ENCODE data around the gene KRTAP1-5.
"Not testable (repeated sequence)": the region's sequence is repeated elsewhere in the genome, so short reads cannot be mapped to it uniquely, and the experiment has no call there.

The KRTAP1-5 gene

GRCh38 chr17:41049110-41049509 lies 22.1 kb upstream of the KRTAP1-5 start:
- DNase-seq (ENCODE audit: low read depth in 2 of 2, low spot score in 1 of 2) = no peak

GRCh38 chr17:41048441-41048840 lies 21.4 kb upstream of the KRTAP1-5 start:
- no peak for DNase-seq (ENCODE audit: low read depth in 2 of 2, low spot score in 1 of 2)

GRCh38 chr17:41046735-41047465 lies 19.9 kb upstream of the KRTAP1-5 start, which contains the start of gene KRTAP2-1:
Gene KRTAP2-1, minus strand, starts transcription at chr17:41047316. Its CDS starts 49 bp downstream, at chr17:41047267.
- DNase-seq (ENCODE audit: low read depth in 2 of 2, low spot score in 1 of 2) = not testable (repeated sequence)

- DNase-seq (ENCODE audit: low read depth in 2 of 2, low spot score in 1 of 2) = no peak
Measured at GRCh38 chr17:41042953-41043352, 15.9 kb upstream of the KRTAP1-5 start.

GRCh38 chr17:41040783-41041571 lies 14.0 kb upstream of the KRTAP1-5 start, which contains the start of gene KRTAP1-1:
Gene KRTAP1-1, minus strand, starts transcription at chr17:41041450. Its CDS starts 53 bp downstream, at chr17:41041397.
- not testable (repeated sequence) for DNase-seq (ENCODE audit: low read depth in 2 of 2, low spot score in 1 of 2)

- no peak for DNase-seq (ENCODE audit: low read depth in 2 of 2, low spot score in 1 of 2)
Measured at GRCh38 chr17:41037853-41038350, 10.9 kb upstream of the KRTAP1-5 start.

- DNase-seq (ENCODE audit: low read depth in 2 of 2, low spot score in 1 of 2) = not testable (repeated sequence)
Measured at GRCh38 chr17:41034346-41034935, 7.4 kb upstream of the KRTAP1-5 start, which contains the start of gene KRTAP1-3. Gene KRTAP1-3, minus strand, starts transcription at chr17:41034874. Its CDS starts 53 bp downstream, at chr17:41034821.

GRCh38 chr17:41029633-41030245 lies 2.7 kb upstream of the KRTAP1-5 start, which contains the start of gene KRTAP1-4:
Gene KRTAP1-4, minus strand, starts transcription at chr17:41030195. Its CDS starts 117 bp downstream, at chr17:41030078.
- no peak for DNase-seq (ENCODE audit: low read depth in 2 of 2, low spot score in 1 of 2)

GRCh38 chr17:41024697-41025096 lies 2.3 kb downstream of the KRTAP1-5 start:
- no peak for DNase-seq (ENCODE audit: low read depth in 2 of 2, low spot score in 1 of 2)

- DNase-seq (ENCODE audit: low read depth in 2 of 2, low spot score in 1 of 2) = no peak
Measured at GRCh38 chr17:41020336-41020735, 6.7 kb downstream of the KRTAP1-5 start.

- no peak for DNase-seq (ENCODE audit: low read depth in 2 of 2, low spot score in 1 of 2)
Measured at GRCh38 chr17:41019415-41019814, 7.6 kb downstream of the KRTAP1-5 start.

GRCh38 chr17:41018541-41018940 lies 8.5 kb downstream of the KRTAP1-5 start:
- DNase-seq (ENCODE audit: low read depth in 2 of 2, low spot score in 1 of 2) = no peak

- no peak for DNase-seq (ENCODE audit: low read depth in 2 of 2, low spot score in 1 of 2)
Measured at GRCh38 chr17:41016578-41017215, 10.3 kb downstream of the KRTAP1-5 start.

GRCh38 chr17:41015454-41015853 lies 11.6 kb downstream of the KRTAP1-5 start:
- no peak for DNase-seq (ENCODE audit: low read depth in 2 of 2, low spot score in 1 of 2)

GRCh38 chr17:41013606-41014005 lies 13.4 kb downstream of the KRTAP1-5 start:
- DNase-seq (ENCODE audit: low read depth in 2 of 2, low spot score in 1 of 2) = no peak

- DNase-seq (ENCODE audit: low read depth in 2 of 2, low spot score in 1 of 2) = no peak
Measured at GRCh38 chr17:41013181-41013580, 13.8 kb downstream of the KRTAP1-5 start.

GRCh38 chr17:41012326-41013120 lies 14.5 kb downstream of the KRTAP1-5 start:
- no peak for DNase-seq (ENCODE audit: low read depth in 2 of 2, low spot score in 1 of 2)

- DNase-seq (ENCODE audit: low read depth in 2 of 2, low spot score in 1 of 2) = no peak
Measured at GRCh38 chr17:41010441-41010840, 16.6 kb downstream of the KRTAP1-5 start.

- DNase-seq (ENCODE audit: low read depth in 2 of 2, low spot score in 1 of 2) = no peak
Measured at GRCh38 chr17:41009936-41010335, 17.1 kb downstream of the KRTAP1-5 start.

All from stimulated activated CD8-positive, alpha-beta memory T cell treated with anti-CD3 and anti-CD28 coated beads, Interleukin-4, amount 100 ng/mL, for 1 hour (primary cell).